ENCODE measurements around the gene CFDP1. TPM values are rescaled to one million over a fixed set of nuclear protein-coding genes. Genes with fewer than 3 reads are reported as not detected.

CFDP1 gene
- polyA plus RNA-seq, 1 donor (not counting 4 experiments of a cell fraction or from before 2014, with no cell fraction given): 42.1 TPM

GRCh38 chr16:75293173-75293572, 140.1 kb downstream of the CFDP1 start:
- Histone ChIP-seq H3K36me3 (ENCODE audit: control insufficient read depth in 2 of 2, extremely low read depth in 1 of 2, insufficient read depth in 2 of 2, low read length in 2 of 2) (peaks cover 12 to 15% of the 10 kb centered on the region in 2 experiments), H3K27ac (ENCODE audit: control insufficient read depth, insufficient read depth, low read length) (no peak overlapping the region)

DNA sequence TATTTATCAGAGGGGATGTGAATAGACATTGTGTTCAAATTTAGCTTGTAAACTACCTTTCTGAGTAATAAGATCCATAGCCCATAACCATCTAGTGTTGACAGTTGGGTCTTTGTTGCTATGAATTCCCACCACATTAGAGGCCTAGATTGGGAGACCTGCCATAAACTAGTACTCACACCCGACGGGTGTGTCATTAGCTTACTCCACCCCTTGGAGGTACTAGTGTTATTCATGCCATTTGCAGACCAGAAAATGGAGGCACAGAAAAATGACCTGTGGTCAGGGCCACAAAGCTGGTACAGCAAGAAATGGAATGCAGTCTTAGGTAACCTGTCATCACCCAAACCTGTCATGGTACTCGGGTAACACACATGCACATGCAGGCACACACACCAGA, 140.6 kb downstream of the CFDP1 start:
- no peak overlapping the region for H3K4me2 ChIP-seq (ENCODE audit: control insufficient read depth, extremely low read depth, insufficient read depth, low read depth, low read length)
- dilution Hi-C loops (cut with MboI; ENCODE audit: extremely low pct_ligation_motif_present, low sequenced_read_pairs): no loop called here
- H3K4me1 ChIP-seq (ENCODE audit: control insufficient read depth, extremely low read depth, insufficient read depth, low read length): peaks cover 17% of the 10 kb centered on the region
- H3K27ac ChIP-seq (ENCODE audit: control insufficient read depth, insufficient read depth, low read length): no peak overlapping the region
- H3K4me3 ChIP-seq (ENCODE audit: control insufficient read depth in 2 of 3, extremely low read depth in 1 of 3, insufficient read depth in 2 of 3, low read depth in 1 of 3, low read length in 3 of 3): no peak overlapping the region
- H3K36me3 ChIP-seq (ENCODE audit: control insufficient read depth in 2 of 2, extremely low read depth in 1 of 2, insufficient read depth in 2 of 2, low read length in 2 of 2): peaks cover 12 to 14% of the 10 kb centered on the region in 2 experiments
- no peaks in the 10 kb centered on the region for H3K27me3 ChIP-seq (ENCODE audit: control insufficient read depth, extremely low read depth, insufficient read depth, low read length)
- no peak overlapping the region for H3K9ac ChIP-seq (ENCODE audit: control insufficient read depth, extremely low read depth, insufficient read depth, low read length)
- no peaks in the 10 kb centered on the region for H4K20me1 ChIP-seq (ENCODE audit: control insufficient read depth, extremely low read depth, insufficient read depth, low read length)
- FAIRE-seq (no peak), DNase-seq (ENCODE audit: low read depth, low spot score) (no peak)
- TF ChIP-seq EZH2 (IDR thresholded peaks at IDR 0.05; ENCODE audit: low read length): no peak
- TF ChIP-seq CTCF (optimal IDR thresholded peaks at IDR 0.05 in 1 of 3, IDR thresholded peaks at IDR 0.05 in 1 of 3, conservative IDR thresholded peaks at IDR 0.05 in 1 of 3; ENCODE audit: extremely low read depth in 1 of 3, insufficient read depth in 2 of 3, low read length in 3 of 3): no peak
- H2AFZ ChIP-seq (ENCODE audit: control insufficient read depth, low read length): no peak overlapping the region
- H3K9me3 ChIP-seq (ENCODE audit: control insufficient read depth, low read depth, low read length): no peaks in the 10 kb centered on the region
- no peaks in the 10 kb centered on the region for H3K9me1 ChIP-seq (ENCODE audit: control insufficient read depth, extremely low read depth, insufficient read depth, low read length)
- no peaks in the 10 kb centered on the region for H3K79me2 ChIP-seq (ENCODE audit: control insufficient read depth, insufficient read depth, low read length)

More at GRCh38 chr16:75293173-75293572, 140.1 kb downstream of the CFDP1 start:
- H3K79me2 ChIP-seq (ENCODE audit: control insufficient read depth, insufficient read depth, low read length): no peaks in the 10 kb centered on the region
- no peak for FAIRE-seq
- no peak overlapping the region for H3K9ac ChIP-seq (ENCODE audit: control insufficient read depth, extremely low read depth, insufficient read depth, low read length)
- H3K9me3 ChIP-seq (ENCODE audit: control insufficient read depth, low read depth, low read length): no peaks in the 10 kb centered on the region
- peaks cover 12% of the 10 kb centered on the region for H3K4me1 ChIP-seq (ENCODE audit: control insufficient read depth, extremely low read depth, insufficient read depth, low read length)
- H4K20me1 ChIP-seq (ENCODE audit: control insufficient read depth, extremely low read depth, insufficient read depth, low read length): no peaks in the 10 kb centered on the region
- H3K4me3 ChIP-seq (ENCODE audit: control insufficient read depth in 2 of 3, extremely low read depth in 1 of 3, insufficient read depth in 2 of 3, low read depth in 1 of 3, low read length in 3 of 3): no peak overlapping the region
- no peak overlapping the region for H3K4me2 ChIP-seq (ENCODE audit: control insufficient read depth, extremely low read depth, insufficient read depth, low read depth, low read length)
- H2AFZ ChIP-seq (ENCODE audit: control insufficient read depth, low read length): no peak overlapping the region
- dilution Hi-C loops (cut with MboI; ENCODE audit: extremely low pct_ligation_motif_present, low sequenced_read_pairs): no loop called here
- H3K9me1 ChIP-seq (ENCODE audit: control insufficient read depth, extremely low read depth, insufficient read depth, low read length): no peaks in the 10 kb centered on the region
- DNase-seq (ENCODE audit: low read depth, low spot score): no peak
- H3K27me3 ChIP-seq (ENCODE audit: control insufficient read depth, extremely low read depth, insufficient read depth, low read length): no peaks in the 10 kb centered on the region
- TF ChIP-seq CTCF (optimal IDR thresholded peaks at IDR 0.05 in 1 of 3, IDR thresholded peaks at IDR 0.05 in 1 of 3, conservative IDR thresholded peaks at IDR 0.05 in 1 of 3; ENCODE audit: extremely low read depth in 1 of 3, insufficient read depth in 2 of 3, low read length in 3 of 3) (no peak), EZH2 (IDR thresholded peaks at IDR 0.05; ENCODE audit: low read length) (no peak)

Data from keratinocyte (primary cell).